NCI-H748 (cell line): ENCODE data around the gene G6PC3.

Source experiments
- DNase-seq: peaks from one replicate; lab custom pipeline; 2025; ENCODE audit not compliant: unreplicated experiment; lab: John Stamatoyannopoulos, UW

Gene G6PC3

GRCh38 chr17:44059101-44059892, 11.2 kb upstream of the G6PC3 start:
- DNase-seq, result no peak

GRCh38 chr17:44061446-44061845, 9.1 kb upstream of the G6PC3 start:
- DNase-seq, result no peak

- no peak for DNase-seq
Measured at GRCh38 chr17:44062871-44063270, 7.7 kb upstream of the G6PC3 start.

GRCh38 chr17:44063704-44064639, 6.6 kb upstream of the G6PC3 start:
- DNase-seq, result no peak

GRCh38 chr17:44065668-44066203, 4.8 kb upstream of the G6PC3 start:
- DNase-seq, result no peak

GRCh38 chr17:44066204-44066930, 4.2 kb upstream of the G6PC3 start, which contains the start of gene LSM12:
LSM12 (minus strand) TSS chr17:44066671; CDS start chr17:44066587, 84 bp downstream.
- DNase-seq, result peak; percentile 94

GRCh38 chr17:44067545-44067940, 3.0 kb upstream of the G6PC3 start:
- no peak for DNase-seq

GRCh38 chr17:44069974-44070454, 521 bp upstream of the G6PC3 start:
- peak; percentile 23 for DNase-seq

GRCh38 chr17:44071198-44071520, 624 bp downstream of the G6PC3 start:
- no peak for DNase-seq

- no peak for DNase-seq
Measured at GRCh38 chr17:44071772-44072171, 1.2 kb downstream of the G6PC3 start.

GRCh38 chr17:44074231-44074910, 3.8 kb downstream of the G6PC3 start:
- DNase-seq, result no peak

- no peak for DNase-seq
Measured at GRCh38 chr17:44074911-44075285, 4.4 kb downstream of the G6PC3 start.

- no peak for DNase-seq
Measured at GRCh38 chr17:44075598-44076293, 5.2 kb downstream of the G6PC3 start.

GRCh38 chr17:44076716-44077594, 6.4 kb downstream of the G6PC3 start:
- no peak for DNase-seq

- no peak for DNase-seq
Measured at GRCh38 chr17:44077595-44077909, 7.0 kb downstream of the G6PC3 start.

- no peak for DNase-seq
Measured at GRCh38 chr17:44078412-44078811, 7.9 kb downstream of the G6PC3 start.

- no peak for DNase-seq
Measured at GRCh38 chr17:44079877-44080821, 9.6 kb downstream of the G6PC3 start.

- DNase-seq, result no peak
Measured at GRCh38 chr17:44081681-44082080, 11.1 kb downstream of the G6PC3 start.
